Measurements from ENCODE around the gene ACTN4. TPM values are rescaled to one million over a fixed set of nuclear protein-coding genes. Genes with fewer than 3 reads are reported as not detected.
A peak's percentile ranks its signal among the peaks of the same experiment; 100 is the strongest.

ACTN4 gene
- total and polyA plus RNA-seq, 2 donors (not counting 1 experiment from before 2014, with no cell fraction given) = 108 to 164 TPM

- intact Hi-C loops (cut with micrococcal nuclease) = loop anchor here (5.0 to 10.0 kb wide), 5 partner anchors 36 to 329 kb away; partner anchors contain the start of genes ACTN4, ECH1 and FAM98C
- H3K27me3 ChIP-seq (replicated peaks in 1 of 4; ENCODE audit: control extremely low read depth in 1 of 4, control insufficient read depth in 3 of 4, insufficient read depth in 4 of 4, low read length in 3 of 4) = no peaks in the 10 kb centered on the region
- H3K27ac ChIP-seq (ENCODE audit: low read length in 2 of 2) = peak overlapping the region in 1 of 2 donors; percentile 41
- H3K79me2 ChIP-seq (ENCODE audit: control insufficient read depth, insufficient read depth, low read length) = peaks cover 11% of the 10 kb centered on the region
- no peaks in the 10 kb centered on the region for H3K27me3 Mint-ChIP-seq
- DNase-seq (no peak), ATAC-seq (ENCODE audit: low read depth) (no peak)
- no peak for TF ChIP-seq EZH2 (IDR thresholded peaks at IDR 0.05; ENCODE audit: borderline replicate concordance, insufficient read depth, low read depth, low read length, poor library complexity, severe bottlenecking)
- TF ChIP-seq, protein P1, sequence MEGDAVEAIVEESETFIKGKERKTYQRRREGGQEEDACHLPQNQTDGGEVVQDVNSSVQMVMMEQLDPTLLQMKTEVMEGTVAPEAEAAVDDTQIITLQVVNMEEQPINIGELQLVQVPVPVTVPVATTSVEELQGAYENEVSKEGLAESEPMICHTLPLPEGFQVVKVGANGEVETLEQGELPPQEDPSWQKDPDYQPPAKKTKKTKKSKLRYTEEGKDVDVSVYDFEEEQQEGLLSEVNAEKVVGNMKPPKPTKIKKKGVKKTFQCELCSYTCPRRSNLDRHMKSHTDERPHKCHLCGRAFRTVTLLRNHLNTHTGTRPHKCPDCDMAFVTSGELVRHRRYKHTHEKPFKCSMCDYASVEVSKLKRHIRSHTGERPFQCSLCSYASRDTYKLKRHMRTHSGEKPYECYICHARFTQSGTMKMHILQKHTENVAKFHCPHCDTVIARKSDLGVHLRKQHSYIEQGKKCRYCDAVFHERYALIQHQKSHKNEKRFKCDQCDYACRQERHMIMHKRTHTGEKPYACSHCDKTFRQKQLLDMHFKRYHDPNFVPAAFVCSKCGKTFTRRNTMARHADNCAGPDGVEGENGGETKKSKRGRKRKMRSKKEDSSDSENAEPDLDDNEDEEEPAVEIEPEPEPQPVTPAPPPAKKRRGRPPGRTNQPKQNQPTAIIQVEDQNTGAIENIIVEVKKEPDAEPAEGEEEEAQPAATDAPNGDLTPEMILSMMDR (IDR thresholded peaks at IDR 0.05) = no peak
- H3K4me3 ChIP-seq (ENCODE audit: control extremely low read depth in 1 of 5, extremely low read depth in 1 of 5, insufficient read depth in 1 of 5, low read depth in 2 of 5, low read length in 4 of 5) = no peak overlapping the region
- no peak overlapping the region for H3K9ac ChIP-seq (ENCODE audit: low read length)
- no peak overlapping the region for H2AFZ ChIP-seq (ENCODE audit: insufficient read depth, low read depth, low read length, poor library complexity, severe bottlenecking)
- POLR2A ChIA-PET = interaction anchor here (0.6 kb wide), 1 partner anchor 672 kb away, joined by 3 read pairs; no protein-coding TSS in a partner anchor
- CTCF ChIA-PET = interaction anchor here (0.6 to 5.2 kb wide), 3 partner anchors 156 to 198 kb away, joined by 3 to 51 read pairs (median 9); partner anchors contain the start of genes MRPS12 and SARS2
- peaks cover 23 to 35% of the 10 kb centered on the region in 2 donors for H3K4me1 ChIP-seq (ENCODE audit: control insufficient read depth in 2 of 2, insufficient read depth in 2 of 2, low read length in 2 of 2)
- peaks cover 0 to 24% of the 10 kb centered on the region in 2 experiments for H3K36me3 ChIP-seq (replicated peaks in 1 of 2; ENCODE audit: control extremely low read depth in 1 of 2, control insufficient read depth in 1 of 2, extremely low read depth in 1 of 2, insufficient read depth in 2 of 2, low read length in 1 of 2)
- no peaks in the 10 kb centered on the region for H4K20me1 ChIP-seq (ENCODE audit: control insufficient read depth, insufficient read depth, low read length, poor library complexity, severe bottlenecking)
- H3K9me3 ChIP-seq (ENCODE audit: control extremely low read depth in 1 of 3, control insufficient read depth in 2 of 3, insufficient read depth in 1 of 3, low read length in 2 of 3) = no peaks in the 10 kb centered on the region
- peak overlapping the region; percentile 95 for H3K27ac Mint-ChIP-seq
- H3K9me3 Mint-ChIP-seq (ENCODE audit: insufficient read depth) = no peaks in the 10 kb centered on the region
- no peak overlapping the region for H3K4me2 ChIP-seq (replicated peaks; ENCODE audit: low read depth, low read length, poor library complexity, severe bottlenecking)
- WGBS (ENCODE audit: insufficient coverage) = 75% methylated on average over 10 of the region's 10 CpGs
- H3K4me1 Mint-ChIP-seq = peaks cover 32% of the 10 kb centered on the region
- H3K4me3 Mint-ChIP-seq = no peak overlapping the region
These were observed 84.3 kb downstream of the ACTN4 start for GRCh38 chr19:38731654-38732301.

- DNase-seq = no peak
- H3K27ac Mint-ChIP-seq = peak overlapping the region; percentile 95
- no peak overlapping the region for H3K4me3 Mint-ChIP-seq
- no peak overlapping the region for H3K9ac ChIP-seq (ENCODE audit: low read length)
- H3K4me3 ChIP-seq (ENCODE audit: control extremely low read depth in 1 of 5, extremely low read depth in 1 of 5, insufficient read depth in 1 of 5, low read depth in 2 of 5, low read length in 4 of 5) = no peak overlapping the region
- no peaks in the 10 kb centered on the region for H3K27me3 Mint-ChIP-seq
- peak overlapping the region in 1 of 2 donors; percentile 74 for H3K27ac ChIP-seq (ENCODE audit: low read length in 2 of 2)
- H3K36me3 ChIP-seq (replicated peaks in 1 of 2; ENCODE audit: control extremely low read depth in 1 of 2, control insufficient read depth in 1 of 2, extremely low read depth in 1 of 2, insufficient read depth in 2 of 2, low read length in 1 of 2) = peaks cover 0 to 12% of the 10 kb centered on the region in 2 experiments
- H3K79me2 ChIP-seq (ENCODE audit: control insufficient read depth, insufficient read depth, low read length) = peaks cover 11% of the 10 kb centered on the region
- H3K4me1 Mint-ChIP-seq = peaks cover 38% of the 10 kb centered on the region
- POLR2A ChIA-PET = interaction anchor here (0.6 to 1.0 kb wide), 3 partner anchors 116 to 687 kb away, joined by 3 to 14 read pairs (median 4); partner anchors contain the start of gene NFKBIB
- peaks cover 29 to 44% of the 10 kb centered on the region in 2 donors for H3K4me1 ChIP-seq (ENCODE audit: control insufficient read depth in 2 of 2, insufficient read depth in 2 of 2, low read length in 2 of 2)
- H3K9me3 Mint-ChIP-seq (ENCODE audit: insufficient read depth) = no peaks in the 10 kb centered on the region
- no peak for ATAC-seq (ENCODE audit: low read depth)
- intact Hi-C loops (cut with micrococcal nuclease) = loop anchor here (5.0 to 10.0 kb wide), 5 partner anchors 34 to 331 kb away; partner anchors contain the start of genes ACTN4, ECH1 and FAM98C
- TF ChIP-seq, protein P1 (IDR thresholded peaks at IDR 0.05) = no peak
- no peak for TF ChIP-seq EZH2 (IDR thresholded peaks at IDR 0.05; ENCODE audit: borderline replicate concordance, insufficient read depth, low read depth, low read length, poor library complexity, severe bottlenecking)
- CTCF ChIA-PET = interaction anchor here (0.7 to 5.2 kb wide), 8 partner anchors 15 to 197 kb away, joined by 3 to 51 read pairs (median 4); partner anchors contain the start of genes MRPS12 and SARS2
- no peak overlapping the region for H2AFZ ChIP-seq (ENCODE audit: insufficient read depth, low read depth, low read length, poor library complexity, severe bottlenecking)
- peak overlapping the region; percentile 84 for H3K4me2 ChIP-seq (replicated peaks; ENCODE audit: low read depth, low read length, poor library complexity, severe bottlenecking)
- H4K20me1 ChIP-seq (ENCODE audit: control insufficient read depth, insufficient read depth, low read length, poor library complexity, severe bottlenecking) = no peaks in the 10 kb centered on the region
- WGBS (ENCODE audit: insufficient coverage) = 100% methylated on average over 1 of the region's 1 CpG
- H3K9me3 ChIP-seq (ENCODE audit: control extremely low read depth in 1 of 3, control insufficient read depth in 2 of 3, insufficient read depth in 1 of 3, low read length in 2 of 3) = peaks cover 0 to 1% (median 0%) of the 10 kb centered on the region in 3 donors
- H3K27me3 ChIP-seq (replicated peaks in 1 of 4; ENCODE audit: control extremely low read depth in 1 of 4, control insufficient read depth in 3 of 4, insufficient read depth in 4 of 4, low read length in 3 of 4) = no peaks in the 10 kb centered on the region
These were observed 85.7 kb downstream of the ACTN4 start for GRCh38 chr19:38733241-38733492.

Measured in B cell (primary cell).